Stimulated activated CD4-positive, alpha-beta T cell treated with anti-CD3 and anti-CD28 coated beads, Interleukin-2, amount 100 ng/mL, for 24 hours (primary cell): Measurements from ENCODE around the gene ULK2.
"Not testable (repeated sequence)": the region's sequence is repeated elsewhere in the genome, so short reads cannot be mapped to it uniquely, and the experiment has no call there.

Source experiments
- DNase-seq, 2 donors: peaks; one replicate each; pipeline ENCODE4 v3.0.0-alpha.2; 2020

The ULK2 gene

DNA sequence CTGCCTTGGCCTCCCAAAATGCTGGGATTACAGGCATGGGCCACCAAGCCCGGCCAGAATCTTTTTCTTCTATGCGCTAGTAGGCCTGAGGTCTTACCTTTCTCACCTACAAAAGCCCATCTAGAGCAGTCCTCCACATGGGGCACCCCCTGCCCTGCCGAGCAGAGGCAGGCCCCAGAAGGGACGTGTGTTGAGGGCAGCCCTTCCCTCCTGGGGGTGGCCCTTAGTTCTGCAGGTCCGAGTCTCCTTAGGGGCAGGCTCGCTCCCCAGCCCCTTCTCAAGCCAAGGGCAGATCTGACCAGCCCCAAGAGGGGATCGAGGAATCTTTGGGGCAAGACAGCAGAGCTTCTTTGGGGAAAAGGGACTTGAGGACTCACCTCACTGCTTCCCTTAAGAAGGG lies 101.7 kb downstream of the ULK2 start:
- DNase-seq = no peak

DNA sequence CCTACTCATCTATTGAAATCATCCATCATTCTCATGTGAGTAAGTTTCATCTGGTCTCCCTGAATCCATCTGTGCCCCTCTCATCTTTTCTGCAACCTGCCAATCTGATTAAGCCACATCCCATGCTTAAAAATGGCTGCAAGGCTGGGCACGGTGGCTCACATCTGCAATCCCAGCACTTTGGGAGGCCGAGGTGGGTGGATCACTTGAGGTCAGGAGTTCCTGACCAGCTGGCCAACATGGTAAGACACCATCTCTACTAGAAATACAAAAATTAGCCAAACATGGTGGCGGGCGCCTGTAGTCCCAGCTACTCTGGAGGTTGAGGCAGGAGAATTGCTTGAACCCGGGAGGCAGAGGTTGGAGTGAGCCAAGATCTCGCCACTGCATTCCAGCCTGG lies 103.7 kb downstream of the ULK2 start:
- DNase-seq = not testable (repeated sequence)

DNA sequence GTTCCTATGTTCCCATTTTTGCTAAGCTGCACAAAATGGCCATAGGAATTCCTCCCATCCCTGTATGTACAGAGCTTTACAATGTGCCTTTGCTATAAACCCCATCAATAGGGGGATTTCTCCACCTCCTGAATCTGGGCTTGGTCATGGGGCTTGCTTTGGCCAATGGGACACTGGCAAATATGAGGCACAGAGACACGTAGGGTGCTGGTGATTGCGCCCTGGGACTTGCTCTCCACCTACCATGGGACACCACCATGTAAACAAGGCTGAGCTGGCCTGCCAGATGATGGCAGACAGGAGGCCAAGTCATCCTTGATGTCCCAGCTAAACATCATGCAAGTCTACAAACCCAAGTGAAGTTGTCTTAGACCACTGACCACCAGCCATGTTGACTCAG lies 104.3 kb downstream of the ULK2 start:
- no peak for DNase-seq

DNA sequence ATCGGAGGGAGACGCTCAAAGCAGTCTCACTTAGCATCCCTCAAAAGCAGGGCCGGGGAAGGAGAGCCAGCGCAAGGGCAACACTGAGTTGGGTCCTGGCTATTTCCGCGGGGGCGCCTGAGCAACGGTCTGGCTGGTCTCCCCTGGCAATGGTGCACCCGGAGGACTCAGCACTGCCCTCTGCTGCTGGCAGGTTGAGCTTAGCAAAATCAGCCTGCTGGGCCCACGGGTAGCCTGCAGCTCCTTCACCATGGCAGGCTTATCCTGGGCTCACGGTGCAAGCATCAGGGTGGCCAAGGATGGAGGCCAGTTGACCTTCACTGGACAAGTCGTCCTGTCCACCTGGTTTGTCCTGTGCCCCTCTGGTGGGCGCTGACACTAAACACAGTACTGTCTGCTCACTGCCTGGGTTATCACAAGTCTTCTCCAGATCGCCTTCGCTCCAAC lies 105.2 kb downstream of the ULK2 start:
- peak; percentile 60 to 71 for DNase-seq

DNA sequence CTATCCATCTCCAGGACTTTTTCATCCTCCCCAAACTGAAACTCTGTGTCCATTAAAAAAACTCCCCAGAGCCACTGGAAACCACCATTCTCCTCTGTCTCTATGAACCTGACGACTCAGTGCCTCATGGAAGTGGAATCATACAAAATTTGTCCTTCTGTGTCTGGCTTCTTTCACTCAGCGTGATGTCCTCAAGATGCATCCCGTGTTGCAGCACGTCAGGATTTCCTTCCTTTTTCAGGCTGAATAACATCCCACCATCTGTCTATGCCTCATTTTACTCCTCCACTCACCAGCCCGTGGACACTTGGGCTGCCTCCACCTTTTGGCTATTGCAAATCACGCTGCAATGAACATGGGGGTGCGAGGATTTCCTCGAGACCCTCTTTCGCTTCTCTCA lies 107.0 kb downstream of the ULK2 start:
- DNase-seq = no peak

DNA sequence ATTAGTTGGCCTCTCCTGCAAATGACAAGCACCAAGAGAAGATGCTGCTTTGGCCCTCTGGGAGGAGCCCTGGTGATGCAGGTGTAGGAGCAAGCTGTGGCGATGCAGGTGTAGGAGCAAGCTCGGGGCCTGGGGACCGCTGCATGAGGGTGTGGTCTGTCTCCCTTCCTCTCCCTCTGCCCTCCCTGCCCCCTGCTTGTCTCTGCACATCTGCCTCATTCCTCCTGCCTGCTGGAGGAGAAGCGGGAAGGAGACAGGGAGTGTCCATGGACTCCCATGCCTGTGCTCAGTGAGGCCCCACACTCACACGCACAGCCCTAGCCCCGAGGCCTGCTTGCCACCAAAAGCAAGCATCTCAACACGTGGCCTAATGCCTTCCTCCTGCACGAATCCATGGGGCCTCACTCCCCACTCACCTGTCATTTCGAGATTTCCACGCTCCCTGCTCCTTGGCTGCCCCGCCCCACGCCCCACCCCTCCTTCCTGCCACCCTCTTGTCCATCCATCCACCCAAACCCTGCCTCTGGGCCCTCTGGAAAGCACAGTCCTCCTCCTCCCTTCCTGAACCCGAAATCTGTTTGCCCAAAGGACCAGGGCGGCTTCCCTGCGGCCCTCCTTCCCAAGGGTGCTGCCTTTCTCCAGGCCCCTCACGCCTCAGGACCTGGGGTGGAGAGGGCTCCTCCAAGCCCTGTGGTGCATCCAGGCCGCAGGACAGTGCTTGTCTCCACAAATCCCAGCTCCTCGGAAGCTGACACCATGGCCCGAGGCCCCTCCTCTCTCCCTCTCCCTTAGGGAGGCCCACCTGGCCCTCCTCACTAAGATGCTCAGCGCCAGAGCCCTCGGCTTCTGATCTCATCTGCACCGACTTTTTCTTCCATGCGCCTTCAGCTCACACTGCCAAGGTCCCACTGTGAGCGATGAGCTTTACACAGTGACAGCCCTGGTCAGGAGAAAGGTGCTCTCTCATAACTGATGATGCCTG lies 107.9 kb downstream of the ULK2 start:
- DNase-seq = no peak

DNA sequence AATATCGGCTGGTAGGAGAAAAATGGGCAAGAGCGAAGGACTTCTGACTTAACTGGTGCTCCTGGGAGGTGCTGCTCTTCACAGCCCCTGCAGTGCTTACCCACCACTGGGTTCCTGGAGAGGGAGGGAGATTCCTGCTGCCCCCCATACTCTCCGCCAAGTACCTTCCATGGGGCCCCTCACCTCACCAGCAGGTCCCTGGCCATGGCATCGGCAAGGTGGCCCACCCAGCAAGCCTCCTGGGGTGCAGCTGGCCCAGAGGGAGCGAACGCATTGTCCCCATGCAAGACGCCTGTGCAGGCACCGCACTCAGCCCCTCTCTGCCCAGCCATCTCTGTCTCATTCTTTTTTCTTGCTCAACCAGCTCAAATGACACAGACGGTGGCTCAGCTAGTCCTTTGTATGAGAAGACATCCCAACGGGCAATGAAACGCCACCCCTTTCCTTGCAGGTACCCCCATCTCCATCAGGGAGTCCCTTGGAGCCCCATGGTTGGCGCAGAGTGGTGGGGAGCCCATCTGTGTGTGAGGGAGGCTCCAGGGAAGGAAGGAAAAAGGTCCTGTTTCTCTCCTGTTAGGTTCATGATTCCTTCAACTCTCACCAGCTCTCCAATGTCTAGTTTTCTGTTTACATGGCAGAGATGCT lies 110.1 kb downstream of the ULK2 start:
- DNase-seq = no peak

DNA sequence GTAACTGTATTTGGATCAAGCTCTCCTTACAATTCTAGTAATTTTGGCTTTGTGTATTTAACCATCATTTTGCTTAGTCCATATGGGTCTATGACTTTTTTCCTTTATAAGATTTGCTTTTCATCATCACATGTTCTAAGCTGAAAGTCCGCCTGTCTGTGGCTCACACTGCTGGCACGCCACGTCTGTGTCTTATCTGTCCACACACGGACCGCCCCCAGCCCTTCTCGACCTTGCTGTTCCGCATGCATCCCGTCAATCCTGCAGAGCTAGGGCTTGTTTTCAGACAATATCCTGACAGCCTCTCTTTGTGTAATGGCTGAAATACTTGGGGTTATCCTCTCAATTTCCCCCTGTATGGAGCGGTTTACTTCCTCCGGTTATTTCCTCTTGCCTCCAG lies 111.2 kb downstream of the ULK2 start:
- DNase-seq = no peak

DNA sequence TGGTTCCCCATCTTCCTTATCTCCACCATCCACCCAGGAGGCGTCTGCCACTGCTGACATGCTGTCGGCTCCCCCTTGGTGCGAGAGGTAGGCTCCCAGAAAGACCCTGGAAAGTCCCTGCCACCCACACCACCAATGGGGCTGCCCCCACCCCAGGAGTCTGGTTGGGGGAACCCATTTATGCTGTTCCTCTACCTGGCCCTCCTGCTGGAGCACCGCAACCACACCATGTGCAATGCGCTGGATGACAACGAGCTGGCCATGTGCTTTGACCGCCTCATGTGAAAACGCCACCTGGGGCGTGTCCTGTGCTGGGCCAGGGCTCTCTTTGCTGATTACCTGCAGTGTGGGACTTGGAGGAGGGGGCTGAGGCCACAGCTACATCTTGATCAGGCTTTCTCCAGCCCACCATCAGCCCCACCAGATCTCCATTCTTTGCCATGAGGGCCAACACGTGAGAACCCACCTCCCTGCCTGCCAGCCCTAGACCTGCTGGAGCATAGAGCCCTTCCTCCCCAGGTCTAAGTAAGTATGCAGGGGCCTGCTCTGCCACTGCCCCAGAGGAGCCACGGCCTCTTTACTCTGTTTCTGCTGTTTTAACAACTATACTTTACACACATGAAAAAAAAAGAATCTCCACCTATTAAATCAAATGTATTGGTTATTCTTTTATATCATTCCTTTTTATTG lies 111.8 kb downstream of the ULK2 start:
- DNase-seq = no peak

DNA sequence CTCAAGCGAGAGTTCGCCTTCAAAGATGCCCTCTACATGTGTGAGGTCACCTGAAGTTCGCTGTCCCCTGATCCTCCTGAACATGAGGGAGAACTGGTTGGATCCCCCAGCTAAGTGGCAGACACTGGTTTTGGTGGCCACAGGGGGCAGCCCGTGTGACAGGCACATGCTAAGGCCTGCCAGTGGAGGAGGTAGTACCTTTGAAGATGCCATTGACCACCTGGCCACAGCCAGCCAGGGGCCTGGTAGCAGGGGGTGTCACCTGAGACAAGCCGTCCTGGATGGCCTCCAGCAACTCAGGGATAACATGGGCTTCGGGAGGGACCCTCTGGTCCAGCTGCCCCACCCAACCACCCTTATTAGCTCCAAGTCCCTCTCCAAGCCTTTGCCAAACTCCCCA lies 112.3 kb downstream of the ULK2 start:
- no peak for DNase-seq

DNA sequence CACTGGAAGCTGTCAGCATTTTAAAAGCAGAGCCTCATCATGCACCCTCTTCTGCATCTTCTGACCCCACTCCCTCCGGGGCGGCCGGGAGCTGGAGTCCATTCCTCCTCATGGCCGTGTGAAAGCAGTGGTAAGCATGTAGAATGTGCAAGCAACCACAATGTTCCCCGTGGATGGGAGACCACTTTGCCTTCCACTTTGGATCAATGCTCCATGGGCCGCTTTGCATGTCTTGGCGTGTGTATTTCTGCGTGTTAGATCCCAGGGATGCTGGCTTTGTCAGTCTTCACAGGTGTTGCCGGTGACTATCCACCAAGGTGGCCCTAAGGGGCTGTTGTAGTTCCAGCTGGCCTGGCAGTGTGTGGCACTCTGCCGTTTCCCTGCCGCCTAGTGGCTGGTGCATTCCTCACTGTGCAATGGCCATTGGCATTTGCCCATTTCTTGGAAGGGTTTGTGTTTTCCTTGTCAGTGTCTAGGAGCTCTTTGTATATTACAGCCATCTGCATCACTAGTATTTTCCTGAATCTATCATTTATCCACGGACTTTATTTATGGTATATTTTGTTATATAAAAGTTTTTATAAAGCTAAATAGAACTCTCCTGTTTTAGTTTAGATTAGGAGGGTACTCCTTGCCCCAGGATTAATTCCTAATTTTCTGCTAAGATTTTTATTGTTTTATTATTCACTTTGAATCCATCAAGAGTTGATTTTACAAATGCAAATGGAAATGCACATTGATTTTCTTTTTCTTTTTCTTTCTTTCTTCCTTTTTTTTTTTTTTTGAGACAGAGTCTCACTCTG lies 113.9 kb downstream of the ULK2 start:
- DNase-seq = no peak

DNA sequence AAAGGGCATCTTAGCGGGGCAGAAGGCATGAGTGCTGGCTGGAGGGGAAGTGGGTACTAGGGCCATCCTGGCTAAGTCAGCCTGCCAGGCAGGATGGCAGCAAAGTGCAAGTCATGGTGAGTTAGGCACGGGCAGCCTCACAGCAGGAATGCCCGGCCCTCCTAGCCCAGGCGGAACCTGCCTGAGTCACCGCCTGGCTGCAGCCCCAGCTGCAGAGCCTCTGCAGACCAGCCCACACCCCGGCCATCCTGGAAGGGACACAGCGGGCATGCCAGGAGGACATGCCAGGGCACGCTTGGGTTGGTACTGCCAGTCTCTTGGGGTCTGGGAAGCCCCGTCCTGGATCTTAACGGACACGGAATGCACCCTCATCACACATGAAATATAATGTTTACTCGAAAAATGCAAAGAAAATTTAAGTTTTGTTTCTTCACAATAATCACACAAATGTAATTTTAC lies 114.7 kb downstream of the ULK2 start:
- DNase-seq = no peak

DNA sequence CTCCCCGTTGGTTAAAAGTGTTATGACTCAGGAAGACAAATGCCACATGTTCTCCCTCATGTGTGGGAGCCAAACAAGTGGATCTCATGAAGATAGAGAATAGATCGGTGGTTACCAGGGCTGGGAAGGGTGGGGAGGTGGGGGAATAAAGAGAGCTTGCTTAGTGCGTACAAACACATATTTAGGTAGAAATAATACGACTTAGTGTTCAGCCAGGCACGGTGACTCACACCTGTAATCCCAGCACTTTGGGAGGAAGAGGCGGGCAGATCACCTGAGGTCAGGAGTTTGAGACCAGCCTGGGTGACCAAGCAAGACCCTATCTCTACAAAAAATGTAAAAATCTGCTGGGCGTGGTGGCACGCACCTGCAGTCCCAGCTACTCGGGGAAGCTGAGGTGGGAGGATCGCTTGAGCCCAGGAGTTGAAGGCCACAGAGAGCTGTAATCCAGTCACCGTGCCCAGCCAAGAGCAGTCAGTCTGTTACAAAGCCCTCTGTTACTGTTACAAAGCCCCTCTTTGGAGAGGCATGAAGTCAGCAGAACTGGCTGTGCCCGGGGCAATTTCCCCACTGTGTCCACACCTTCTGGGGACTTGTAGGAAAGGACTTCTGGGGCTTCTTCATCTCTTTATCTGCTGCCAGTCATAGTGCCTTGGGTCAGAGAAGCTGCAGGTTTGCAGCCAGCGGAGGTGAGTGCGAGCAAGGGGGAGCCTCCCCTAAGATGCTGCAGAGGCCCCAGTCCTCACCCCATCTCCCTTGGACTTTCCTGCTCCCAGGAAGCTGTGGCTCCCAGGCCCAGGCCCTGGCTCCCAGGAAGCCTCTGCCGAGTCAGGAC lies 115.3 kb downstream of the ULK2 start:
- DNase-seq = no peak

DNA sequence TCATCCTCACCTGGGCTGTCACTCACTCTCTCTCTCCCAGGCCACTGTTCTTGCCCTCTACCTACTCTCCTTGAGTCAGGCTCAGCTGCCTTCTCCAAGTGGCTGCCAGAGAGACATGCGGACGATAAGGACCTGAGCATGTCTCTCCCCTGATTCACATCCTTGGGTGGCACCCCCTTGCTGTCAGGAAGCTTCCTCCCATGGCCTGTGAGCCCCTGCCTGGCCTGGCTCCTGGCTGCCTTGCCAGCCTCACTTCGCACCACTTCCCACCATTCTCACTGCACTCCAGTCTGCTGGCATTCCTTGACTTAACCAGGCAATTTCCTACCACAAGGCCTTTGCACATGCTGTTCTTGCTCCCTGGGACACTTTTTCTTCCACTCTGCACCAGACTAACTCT lies 116.9 kb downstream of the ULK2 start:
- no peak for DNase-seq

DNA sequence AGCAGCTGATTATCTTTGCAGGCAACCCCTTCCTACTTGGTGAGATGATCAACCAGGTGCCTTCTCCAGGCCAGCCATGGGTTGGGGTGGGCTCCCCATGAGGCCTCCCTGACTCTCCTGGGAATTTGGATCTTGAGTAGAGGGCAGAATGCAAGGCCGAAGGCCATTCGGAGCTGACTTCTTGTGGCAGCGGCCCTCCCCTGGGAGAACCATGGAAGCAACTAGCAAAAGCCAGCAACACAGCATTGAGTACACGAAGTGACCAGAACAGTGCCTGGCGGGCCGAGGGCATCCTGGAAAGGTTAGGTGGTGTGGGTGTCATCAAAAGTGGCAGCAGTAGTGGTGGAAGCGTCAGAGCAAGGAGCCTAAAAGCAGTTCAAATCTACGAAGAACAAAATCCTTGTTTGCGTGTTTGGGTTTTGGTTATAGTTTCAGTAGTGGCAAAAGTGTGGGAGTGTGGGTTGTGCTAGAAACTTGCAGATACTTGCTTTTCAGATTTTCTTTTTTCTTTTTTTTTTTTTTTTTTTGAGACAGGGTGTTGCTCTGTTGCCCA lies 117.6 kb downstream of the ULK2 start:
- DNase-seq = no peak

DNA sequence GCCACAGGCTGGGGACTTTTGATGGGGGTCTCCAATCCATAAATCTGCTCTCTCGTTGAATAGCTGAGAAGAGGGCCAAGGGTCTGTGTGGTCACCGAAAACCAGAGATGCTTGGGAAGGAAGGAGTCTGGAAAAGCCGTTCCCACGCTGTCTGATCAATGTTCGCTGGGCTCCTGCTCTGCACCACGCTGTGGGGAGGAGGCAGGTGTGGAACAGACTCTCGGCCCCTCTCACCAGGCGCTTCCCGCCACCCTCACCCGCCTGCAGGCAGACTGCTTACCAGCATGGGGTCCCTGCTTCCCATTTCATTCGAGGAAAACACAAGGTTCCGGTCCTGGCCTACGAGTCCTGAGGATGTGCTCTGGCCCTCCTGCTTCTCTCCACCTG lies 118.9 kb downstream of the ULK2 start:
- no peak for DNase-seq

DNA sequence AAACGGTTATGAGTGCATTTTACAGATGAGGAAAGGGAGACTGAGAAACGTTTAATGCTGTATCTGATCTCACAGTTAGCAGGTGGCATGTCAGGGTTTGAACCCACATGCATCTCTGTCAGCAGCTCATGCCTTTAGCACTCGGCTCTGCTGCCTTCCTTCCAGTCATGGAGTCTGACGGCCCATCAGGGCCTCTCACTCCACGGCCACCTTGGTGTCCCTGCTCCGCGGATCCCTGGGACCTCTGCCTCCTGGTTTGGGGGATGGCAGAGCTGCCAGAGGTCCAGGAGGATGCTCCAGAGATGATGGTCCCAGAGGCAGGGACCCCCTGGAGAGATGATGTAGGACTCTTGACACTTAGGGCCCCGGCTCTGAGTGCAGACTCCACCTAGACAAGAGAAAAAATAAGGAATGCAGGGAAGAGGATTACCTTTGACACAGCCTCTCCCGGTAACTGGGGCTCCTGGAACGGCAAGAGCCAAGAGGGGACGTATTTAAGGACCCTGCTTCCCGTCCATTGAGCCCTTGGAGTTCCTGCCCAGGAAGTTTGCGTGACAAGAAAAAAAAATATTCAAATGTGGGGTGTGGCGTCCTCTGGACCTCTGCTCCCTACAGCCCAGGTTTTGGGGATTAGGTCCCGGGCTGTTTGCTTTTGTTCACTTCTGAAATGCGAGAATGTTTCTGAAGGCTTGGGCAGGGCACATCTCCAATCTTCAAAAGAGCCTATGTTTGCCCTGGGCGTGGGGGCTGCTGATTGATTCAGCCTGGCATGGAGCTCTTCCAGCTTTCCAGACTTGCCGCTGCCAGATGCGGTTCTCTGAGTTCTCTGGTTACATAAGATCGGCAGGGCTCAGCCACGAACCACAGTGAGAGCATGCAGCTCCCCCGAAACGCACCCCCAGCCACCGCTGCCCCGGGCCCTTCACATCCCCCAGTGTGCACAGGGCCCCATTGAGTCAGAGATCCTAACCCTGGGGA lies 119.6 kb downstream of the ULK2 start, which contains the start of gene ALDH3A1:
TSS of gene ALDH3A1 (minus strand) at position 470 of the 978 bp plus-strand sequence. CDS start 3,169 bp downstream, outside the sequence.
- DNase-seq = no peak

DNA sequence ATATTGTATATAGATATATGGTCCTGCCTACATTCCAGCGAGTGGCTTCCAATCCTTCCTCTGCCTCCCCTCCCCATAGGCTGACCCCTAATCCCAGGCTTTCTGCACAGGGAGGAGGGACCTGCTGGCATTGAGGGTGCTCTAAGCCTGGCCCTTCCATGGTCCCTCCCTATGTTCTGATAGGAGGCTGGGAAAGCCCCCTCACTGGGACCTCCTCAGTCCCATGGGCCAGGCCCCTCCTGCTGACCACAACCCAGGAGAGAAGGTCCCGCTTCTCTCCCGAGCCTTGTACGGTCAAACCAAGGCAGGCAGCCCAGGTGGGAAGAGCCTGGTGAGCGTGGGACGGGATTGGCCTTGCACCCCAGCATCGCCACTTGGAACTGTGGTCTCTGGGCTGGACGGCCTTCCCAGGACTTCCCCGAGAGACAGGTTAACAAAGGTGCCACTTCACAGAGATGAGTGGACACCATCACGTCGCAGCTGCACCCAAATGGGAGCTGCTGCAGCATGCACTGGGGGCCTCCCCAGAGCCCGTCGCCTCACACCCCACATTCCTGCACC lies 120.5 kb downstream of the ULK2 start:
- DNase-seq = no peak

DNA sequence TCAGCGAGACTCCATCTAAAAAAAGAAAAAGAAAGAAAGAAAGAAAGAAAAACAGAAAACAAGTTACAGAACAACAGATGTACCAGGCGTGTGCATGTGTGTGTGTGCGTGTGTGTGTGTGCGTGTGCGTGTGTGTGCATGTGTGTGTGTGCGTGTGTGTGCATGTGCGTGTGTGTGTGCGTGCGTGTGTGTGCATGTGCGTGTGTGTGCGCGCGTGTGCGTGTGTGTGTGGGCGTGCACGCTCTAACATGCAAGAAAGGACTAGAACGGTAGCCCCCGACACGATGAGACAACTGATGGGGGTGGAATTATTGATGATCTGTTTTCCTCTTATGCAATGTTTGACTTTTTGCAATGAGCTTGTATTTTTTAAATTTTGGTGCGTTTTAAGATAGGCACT lies 121.2 kb downstream of the ULK2 start:
- DNase-seq = no peak
